ENCODE data around the gene WIPF3. TPM values are rescaled to one million over a fixed set of nuclear protein-coding genes. Genes with fewer than 3 reads are reported as not detected.

WIPF3 gene
- total and polyA plus RNA-seq, 4 donors: 0.20 to 2.8 (median 0.29) TPM

DNA sequence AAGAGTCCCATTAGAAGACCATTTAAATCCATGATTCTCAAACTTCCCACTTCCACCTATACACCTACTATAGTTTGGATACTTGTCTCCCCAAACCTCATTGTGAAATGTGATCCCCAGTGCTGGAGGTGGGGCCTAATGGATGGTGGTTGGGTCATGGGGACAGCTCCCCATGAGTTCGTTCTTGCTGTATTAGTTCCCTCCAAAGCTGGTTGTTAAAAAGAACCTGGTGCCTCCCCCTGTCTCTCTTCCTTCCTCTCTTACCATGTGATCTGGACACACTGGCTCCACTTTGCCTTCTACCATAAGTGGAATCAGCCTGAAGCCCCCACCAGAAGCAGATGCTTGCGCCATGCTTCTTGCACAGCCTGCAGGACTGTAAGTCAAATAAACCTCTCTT is 53.9 kb downstream of the WIPF3 start:
- WGBS, 2 donors: 62 to 73% methylated on average over 2 of the region's 2 CpGs
- peaks cover 0 to 8% (median under 1%) of the 10 kb centered on the region in 5 donors for H3K4me1 ChIP-seq (ENCODE audit: control insufficient read depth in 5 of 5, insufficient read depth in 5 of 5, low read length in 5 of 5)
- H3K27me3 ChIP-seq (ENCODE audit: control insufficient read depth in 3 of 3, insufficient read depth in 3 of 3, low read length in 2 of 3): peaks cover 0 to 4% (median 0%) of the 10 kb centered on the region in 3 donors
- ATAC-seq (ENCODE audit: insufficient read depth, low FRiP score) (no peak), DNase-seq (no peak)
- no peak overlapping the region for H3K4me3 ChIP-seq
- H3K36me3 ChIP-seq (ENCODE audit: control insufficient read depth in 4 of 4, insufficient read depth in 4 of 4, low read length in 4 of 4): no peaks in the 10 kb centered on the region
- no peak for TF ChIP-seq CTCF (IDR thresholded peaks at IDR 0.05; ENCODE audit: control extremely low read depth, extremely low read depth)
- no peaks in the 10 kb centered on the region for H3K9me3 ChIP-seq (ENCODE audit: control insufficient read depth in 4 of 4, insufficient read depth in 3 of 4, low read length in 3 of 4)
- no peak overlapping the region for H3K27ac ChIP-seq (ENCODE audit: low read depth in 1 of 2, low read length in 1 of 2)
- H3K9ac ChIP-seq (ENCODE audit: insufficient read depth in 1 of 2, low read length in 2 of 2): no peak overlapping the region

- Histone ChIP-seq H3K27me3 (ENCODE audit: control insufficient read depth in 3 of 3, insufficient read depth in 3 of 3, low read length in 2 of 3) (peaks cover 0 to under 1% (median 0%) of the 10 kb centered on the region in 3 donors), H3K9ac (ENCODE audit: insufficient read depth in 1 of 2, low read length in 2 of 2) (no peak overlapping the region), H3K9me3 (ENCODE audit: control insufficient read depth in 4 of 4, insufficient read depth in 3 of 4, low read length in 3 of 4) (no peaks in the 10 kb centered on the region), H3K4me1 (ENCODE audit: control insufficient read depth in 5 of 5, insufficient read depth in 5 of 5, low read length in 5 of 5) (peaks cover 0 to 14% (median 5%) of the 10 kb centered on the region in 5 donors), H3K36me3 (ENCODE audit: control insufficient read depth in 4 of 4, insufficient read depth in 4 of 4, low read length in 4 of 4) (no peaks in the 10 kb centered on the region), H3K4me3 (no peak overlapping the region), H3K27ac (ENCODE audit: low read depth in 1 of 2, low read length in 1 of 2) (no peak overlapping the region)
- ATAC-seq (ENCODE audit: insufficient read depth, low FRiP score) (no peak), DNase-seq (no peak)
- no peak for TF ChIP-seq CTCF (IDR thresholded peaks at IDR 0.05; ENCODE audit: control extremely low read depth, extremely low read depth)
- WGBS, 2 donors: 94 to 99% methylated on average over 3 of the region's 3 CpGs
These were observed 55.6 kb downstream of the WIPF3 start for GRCh38 chr7:29861884-29862283.

- DNase-seq (no peak), ATAC-seq (ENCODE audit: insufficient read depth, low FRiP score) (no peak)
- Histone ChIP-seq H3K4me1 (ENCODE audit: control insufficient read depth in 5 of 5, insufficient read depth in 5 of 5, low read length in 5 of 5) (peaks cover 0 to 10% (median 3%) of the 10 kb centered on the region in 5 donors), H3K27ac (ENCODE audit: low read depth in 1 of 2, low read length in 1 of 2) (no peak overlapping the region), H3K9ac (ENCODE audit: insufficient read depth in 1 of 2, low read length in 2 of 2) (no peak overlapping the region), H3K27me3 (ENCODE audit: control insufficient read depth in 3 of 3, insufficient read depth in 3 of 3, low read length in 2 of 3) (no peaks in the 10 kb centered on the region), H3K36me3 (ENCODE audit: control insufficient read depth in 4 of 4, insufficient read depth in 4 of 4, low read length in 4 of 4) (no peaks in the 10 kb centered on the region), H3K4me3 (no peak overlapping the region), H3K9me3 (ENCODE audit: control insufficient read depth in 4 of 4, insufficient read depth in 3 of 4, low read length in 3 of 4) (no peaks in the 10 kb centered on the region)
- no peak for TF ChIP-seq CTCF (IDR thresholded peaks at IDR 0.05; ENCODE audit: control extremely low read depth, extremely low read depth)
- 65 to 72% methylated on average over 2 of the region's 2 CpGs for WGBS, 2 donors
These were observed 58.3 kb downstream of the WIPF3 start for GRCh38 chr7:29864656-29865055.

- Histone ChIP-seq H3K27ac (ENCODE audit: low read depth in 1 of 2, low read length in 1 of 2) (no peak overlapping the region), H3K4me3 (no peak overlapping the region), H3K36me3 (ENCODE audit: control insufficient read depth in 4 of 4, insufficient read depth in 4 of 4, low read length in 4 of 4) (no peaks in the 10 kb centered on the region), H3K27me3 (ENCODE audit: control insufficient read depth in 3 of 3, insufficient read depth in 3 of 3, low read length in 2 of 3) (no peaks in the 10 kb centered on the region), H3K9me3 (ENCODE audit: control insufficient read depth in 4 of 4, insufficient read depth in 3 of 4, low read length in 3 of 4) (no peaks in the 10 kb centered on the region), H3K9ac (ENCODE audit: insufficient read depth in 1 of 2, low read length in 2 of 2) (no peak overlapping the region), H3K4me1 (ENCODE audit: control insufficient read depth in 5 of 5, insufficient read depth in 5 of 5, low read length in 5 of 5) (peaks cover 0 to 10% (median 3%) of the 10 kb centered on the region in 5 donors)
- ATAC-seq (ENCODE audit: insufficient read depth, low FRiP score): no peak
- no peak for TF ChIP-seq CTCF (IDR thresholded peaks at IDR 0.05; ENCODE audit: control extremely low read depth, extremely low read depth)
- DNase-seq: no peak
- 74 to 92% methylated on average over 4 of the region's 4 CpGs for WGBS, 2 donors
These were observed 59.2 kb downstream of the WIPF3 start for GRCh38 chr7:29865526-29865925.
